ENCODE results near the gene INTS12. TPM values are rescaled to one million over a fixed set of nuclear protein-coding genes. Genes with fewer than 3 reads are reported as not detected.

Gene INTS12
- total RNA-seq, 1 experiment from 2014 or later: 13.9 TPM

GRCh38 chr4:105679186-105679585 is 29.3 kb downstream of the INTS12 start:
- H3K9me3 ChIP-seq (ENCODE audit: control insufficient read depth, insufficient read depth, low read depth, low read length): no peaks in the 10 kb centered on the region
- H3K4me3 ChIP-seq (ENCODE audit: low read depth in 2 of 2, low read length in 2 of 2): no peak overlapping the region
- CTCF ChIA-PET: no interaction called here
- intact Hi-C loops (cut with micrococcal nuclease; ENCODE audit: unreplicated experiment) (no loop called here), in situ Hi-C loops (cut with HindIII; ENCODE audit: low pct_unique_long_range_greater_than_20kb, low sequenced_read_pairs) (no loop called here)
- no peaks in the 10 kb centered on the region for H3K4me1 ChIP-seq (ENCODE audit: control insufficient read depth, insufficient read depth, low read length)
- BruUV-seq (replicated peaks): no TSS peak
- TF ChIP-seq SIN3A (IDR thresholded peaks at IDR 0.05; ENCODE audit: borderline replicate concordance, insufficient read depth, low read depth, low read length) (no peak), CTCF (IDR thresholded peaks at IDR 0.05) (no peak)
- POLR2A ChIA-PET: no interaction called here
- H3K27ac ChIP-seq (ENCODE audit: low read length): no peak overlapping the region
- H3K36me3 ChIP-seq (ENCODE audit: control insufficient read depth, insufficient read depth, low read length): no peaks in the 10 kb centered on the region; the same call in 1 of the 2 replicates
- no peaks in the 10 kb centered on the region for H3K27me3 ChIP-seq (ENCODE audit: control insufficient read depth, insufficient read depth, low read length)
- no peak for ATAC-seq
- DNase-seq (ENCODE audit: low read depth, low spot score): no peak

GRCh38 chr4:105677709-105678108 is 30.8 kb downstream of the INTS12 start:
- no TSS peak for BruUV-seq (replicated peaks)
- in situ Hi-C loops (cut with HindIII; ENCODE audit: low pct_unique_long_range_greater_than_20kb, low sequenced_read_pairs): no loop called here

More at GRCh38 chr4:105677709-105678108, 30.8 kb downstream of the INTS12 start:
- no peaks in the 10 kb centered on the region for H3K27me3 ChIP-seq (ENCODE audit: control insufficient read depth, insufficient read depth, low read length)
- DNase-seq (ENCODE audit: low read depth, low spot score): no peak
- POLR2A ChIA-PET: no interaction called here
- intact Hi-C loops (cut with micrococcal nuclease; ENCODE audit: unreplicated experiment): no loop called here
- no peak for TF ChIP-seq TCF7L2 (IDR thresholded peaks at IDR 0.05; ENCODE audit: low read depth, low read length)
- TF ChIP-seq SIN3A (IDR thresholded peaks at IDR 0.05; ENCODE audit: borderline replicate concordance, insufficient read depth, low read depth, low read length): no peak
- no peak for TF ChIP-seq POLR2AphosphoS5 (IDR thresholded peaks at IDR 0.05; ENCODE audit: low read depth, low read length)
- no peak for TF ChIP-seq REST (IDR thresholded peaks at IDR 0.05; ENCODE audit: insufficient read depth in 1 of 2, low read depth in 2 of 2, low read length in 1 of 2)
- no peak for TF ChIP-seq CTCF (IDR thresholded peaks at IDR 0.05)
- no peak overlapping the region for H3K27ac ChIP-seq (ENCODE audit: low read length)
- H3K36me3 ChIP-seq (ENCODE audit: control insufficient read depth, insufficient read depth, low read length): no peaks in the 10 kb centered on the region
- no peaks in the 10 kb centered on the region for H3K4me1 ChIP-seq (ENCODE audit: control insufficient read depth, insufficient read depth, low read length)
- no peak for ATAC-seq
- no peak overlapping the region for H3K4me3 ChIP-seq (ENCODE audit: low read depth in 2 of 2, low read length in 2 of 2)
- no peaks in the 10 kb centered on the region for H3K9me3 ChIP-seq (ENCODE audit: control insufficient read depth, insufficient read depth, low read depth, low read length)
- CTCF ChIA-PET: no interaction called here

Measured in Panc1 (cell line).